HCT116 (cell line): ENCODE measurements around the gene ZNF829. TPM values are rescaled to one million over a fixed set of nuclear protein-coding genes. Genes with fewer than 3 reads are reported as not detected.

Source experiments
- ATAC-seq: fragments of 200-7000 bp; cut with Tn5 transposase; 2 replicates; pipeline ENCODE4 v1.9.1; 2020; ENCODE audit warnings: mild to moderate bottlenecking, moderate library complexity
- BruUV-seq: library from RNA; stranded (reverse); fragments of 400-500 nt; replicated peaks from 2 replicates; lab custom pipeline; 2021; lab: Mats Ljungman, UMichigan
- CTCF ChIA-PET: fragments of 300-600 bp; sonication (Branson Sonifier 250); formaldehyde crosslinking; loops from one replicate; lab custom pipeline; 2021; ENCODE audit warnings: antibody characterized with exemption; lab: Charles Lee
- POLR2A ChIA-PET: fragments of 300-600, 350-600 bp; sonication (Branson Sonifier 250); formaldehyde crosslinking; loops from one replicate; lab custom pipeline; 2021; ENCODE audit warnings: antibody characterized with exemption; lab: Charles Lee
- RAD21 ChIA-PET, 2 experiments: fragments of 300-600 bp; sonication (Branson Sonifier 250); formaldehyde crosslinking; loops; one replicate each; lab custom pipeline; 2023; ENCODE audit warnings: low total read pairs in 2 of 2; ENCODE audit not compliant: uncharacterized antibody in 2 of 2, unreplicated experiment in 2 of 2, low non-redundant PET in 1 of 2; lab: Charles Lee
- DNase-seq: peaks from one replicate; pipeline ENCODE4 v3.0.0-alpha.2; 2010; ENCODE audit warnings: low read depth, low spot score
- H2AFZ ChIP-seq: fragments of 200-600 bp; shearing (Covaris generic), sonication (generic); 2 replicates; pipeline ENCODE4 v1.6.1; 2017; ENCODE audit warnings: low read depth, mixed run types, mixed read lengths, antibody characterized with exemption, low read length; ENCODE audit not compliant: poor library complexity, severe bottlenecking
- H3K27ac ChIP-seq: 2 replicates; pipeline ENCODE4 v1.5.1; 2012; ENCODE audit warnings: low read depth, low read length
- H3K27me3 ChIP-seq: fragments of 200-600 bp; sonication (generic); 2 replicates; pipeline ENCODE4 v1.6.1; 2016; ENCODE audit warnings: mixed run types, low read length, mixed read lengths; ENCODE audit not compliant: insufficient read depth
- H3K36me3 ChIP-seq, 2 experiments: fragments of 200-500 bp in 1 of 2; fragments of 200-600 bp in 1 of 2; sonication (Bioruptor generic) in 1 of 2; sonication (generic) in 1 of 2; 2 replicates each; pipeline versions ENCODE4 v1.5.1 to v1.6.1; 2014 to 2016; ENCODE audit warnings: low read length in 2 of 2, inconsistent platforms in 1 of 2, mixed read lengths in 1 of 2, mixed run types in 1 of 2; ENCODE audit not compliant: insufficient read depth in 2 of 2, control insufficient read depth in 1 of 2
- H3K4me1 ChIP-seq, 2 experiments: fragments of 200-600 bp in 1 of 2; sonication (generic) in 1 of 2; 2 replicates each; pipeline versions ENCODE4 v1.5.1 to v1.6.1; 2012 to 2017; ENCODE audit warnings: low read length in 2 of 2, inconsistent platforms in 1 of 2, mild to moderate bottlenecking in 1 of 2, mixed read lengths in 1 of 2, mixed run types in 1 of 2, moderate library complexity in 1 of 2; ENCODE audit not compliant: insufficient read depth in 2 of 2, control insufficient read depth in 1 of 2
- H3K4me2 ChIP-seq: fragments of 200-600 bp; sonication (generic); 2 replicates; pipeline ENCODE4 v1.6.1; 2017; ENCODE audit warnings: mixed run types, low read length, mixed read lengths
- H3K4me3 ChIP-seq, 2 experiments: fragments of 200-600 bp in 1 of 2; sonication (generic) in 1 of 2; replicated peaks in 1 of 2; 2 replicates each; pipeline ENCODE4 v1.5.1; 2011 to 2016; ENCODE audit warnings: low read length in 2 of 2, control low read depth in 1 of 2, low read depth in 1 of 2, mild to moderate bottlenecking in 1 of 2, mixed read lengths in 1 of 2, mixed run types in 1 of 2
- H3K79me2 ChIP-seq: fragments of 200-600 bp; sonication (generic); 2 replicates; pipeline ENCODE4 v1.6.1; 2017; ENCODE audit warnings: mild to moderate bottlenecking, mixed run types, low read length, moderate library complexity, mixed read lengths; ENCODE audit not compliant: insufficient read depth
- H3K9ac ChIP-seq: fragments of 200-600 bp; sonication (generic); 2 replicates; pipeline ENCODE4 v1.6.1; 2016; ENCODE audit warnings: low read length, mixed read lengths
- H3K9me2 ChIP-seq: fragments of 200-600 bp; sonication (generic), shearing (Covaris generic); 2 replicates; pipeline ENCODE4 v1.6.1; 2017; ENCODE audit warnings: mixed run types, mild to moderate bottlenecking, moderate library complexity; ENCODE audit not compliant: insufficient read depth
- H3K9me3 ChIP-seq, 2 experiments: fragments of 200-500 bp in 1 of 2; fragments of 200-600 bp in 1 of 2; sonication (Bioruptor generic) in 1 of 2; sonication (generic) in 1 of 2; 2 replicates each; pipeline ENCODE4 v1.6.1; 2014 to 2017; ENCODE audit warnings: low read length in 2 of 2, mixed read lengths in 2 of 2, inconsistent platforms in 1 of 2, low read depth in 1 of 2, mild to moderate bottlenecking in 1 of 2, mixed run types in 1 of 2, moderate library complexity in 1 of 2; ENCODE audit not compliant: control insufficient read depth in 1 of 2, insufficient read depth in 1 of 2
- H4K20me1 ChIP-seq: fragments of 200-600 bp; sonication (generic), shearing (Covaris generic); 2 replicates; pipeline ENCODE4 v1.6.1; 2017; ENCODE audit warnings: mixed run types, mild to moderate bottlenecking, moderate library complexity; ENCODE audit not compliant: insufficient read depth
- ATF3 ChIP-seq: IDR thresholded peaks from 2 replicates; pipeline ENCODE4 v1.6.1; 2012
- CBX3 ChIP-seq: IDR thresholded peaks from 2 replicates; pipeline ENCODE4 v1.6.1; 2012; ENCODE audit warnings: low read depth
- ELF1 ChIP-seq: IDR thresholded peaks from 2 replicates; pipeline ENCODE4 v1.6.1; 2012; ENCODE audit warnings: low read depth, borderline replicate concordance
- EZH2 ChIP-seq: fragments of 200-600 bp; sonication (generic); IDR thresholded peaks from 2 replicates; pipeline ENCODE4 v1.6.1; 2017; ENCODE audit warnings: antibody characterized with exemption, mixed run types
- FOSL1 ChIP-seq: IDR thresholded peaks from 2 replicates; pipeline ENCODE4 v1.6.1; 2012; ENCODE audit warnings: low read depth
- JUND ChIP-seq: IDR thresholded peaks from 2 replicates; pipeline ENCODE4 v1.6.1; 2012
- POLR2A ChIP-seq: IDR thresholded peaks from 2 replicates; pipeline ENCODE4 v1.7.0; 2011; ENCODE audit warnings: borderline replicate concordance; ENCODE audit not compliant: insufficient read depth, insufficient read length; ENCODE audit errors: extremely low read depth
- POLR2AphosphoS5 ChIP-seq: IDR thresholded peaks from 2 replicates; pipeline ENCODE4 v1.6.1; 2011; ENCODE audit warnings: mild to moderate bottlenecking, low read depth, low read length, moderate library complexity
- REST ChIP-seq: IDR thresholded peaks from 2 replicates; pipeline ENCODE4 v1.6.1; 2012; ENCODE audit warnings: low read depth
- SIN3A ChIP-seq: IDR thresholded peaks from 2 replicates; pipeline ENCODE4 v1.6.1; 2012; ENCODE audit warnings: low read depth
- SP1 ChIP-seq: IDR thresholded peaks from 2 replicates; pipeline ENCODE4 v1.6.1; 2012; ENCODE audit warnings: low read depth
- ZBTB33 ChIP-seq: IDR thresholded peaks from 2 replicates; pipeline ENCODE4 v1.6.1; 2011; ENCODE audit warnings: mild to moderate bottlenecking, low read length, moderate library complexity; ENCODE audit not compliant: insufficient replicate concordance; ENCODE audit errors: extremely low read depth
- ZFX ChIP-seq: fragments of 450-650 bp; IDR thresholded peaks from 2 replicates; pipeline ENCODE4 v1.6.1; 2017
- intact Hi-C: fragments of 100-400 bp; cut with micrococcal nuclease; formaldehyde crosslinking; loops from 2 replicates; pipeline ENCODE4 v1.10.0; 2022
- total RNA-seq: library from RNA; stranded (reverse); gene quantifications from one replicate; pipeline ENCODE4 v1.2.1, GENCODE V29; 2021; ENCODE audit not compliant: unreplicated experiment
- TF ChIP-seq, protein P1 (sequence below): IDR thresholded peaks from 2 replicates; pipeline ENCODE4 v1.6.1; 2012
- TF ChIP-seq, protein P2 (sequence below), 3 experiments: fragments of 200-600 bp in 1 of 3; sonication (generic) in 1 of 3; IDR thresholded peaks in 2 of 3; conservative IDR thresholded peaks in 1 of 3; 2 replicates each; pipeline ENCODE4 v1.5.1; 2012 to 2017; ENCODE audit warnings: low read depth in 2 of 3, low read length in 2 of 3, antibody characterized with exemption in 1 of 3, borderline replicate concordance in 1 of 3, control low read depth in 1 of 3, mild to moderate bottlenecking in 1 of 3, mixed read lengths in 1 of 3, mixed run types in 1 of 3, moderate library complexity in 1 of 3; ENCODE audit not compliant: insufficient read depth in 1 of 3

Gene ZNF829
- total RNA-seq, 1 experiment from 2014 or later, result not detected

DNA sequence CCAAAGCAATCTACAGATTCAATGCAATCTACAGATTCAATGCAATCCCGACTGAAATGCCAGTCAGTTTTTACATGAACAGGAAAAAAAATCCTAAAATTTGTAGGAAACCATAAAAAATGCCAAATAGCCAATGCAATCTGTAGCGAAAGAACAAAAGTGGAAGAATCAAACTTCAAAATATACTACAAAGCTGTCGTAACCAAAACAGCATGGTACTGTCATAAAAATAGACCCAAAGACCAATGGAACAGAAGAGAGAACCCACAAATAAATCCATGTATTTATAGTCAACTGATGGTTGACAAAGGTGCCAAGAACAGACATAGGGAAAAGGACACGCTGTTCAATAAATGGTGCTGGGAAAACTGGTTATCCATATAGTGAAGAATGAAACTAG lies 17.7 kb downstream of the ZNF829 start:
- ChIA-PET RAD21 (no interaction called here), POLR2A (no interaction called here), CTCF (no interaction called here)
- intact Hi-C loops, result no loop called here
- Histone ChIP-seq H3K4me2 (no peak overlapping the region), H3K79me2 (no peaks in the 10 kb centered on the region), H3K27me3 (no peaks in the 10 kb centered on the region), H2AFZ (no peak overlapping the region), H3K36me3 (no peaks in the 10 kb centered on the region), H3K4me1 (no peaks in the 10 kb centered on the region), H3K9me2 (no peaks in the 10 kb centered on the region), H3K27ac (no peak overlapping the region), H3K9me3 (peaks cover 28 to 38% of the 10 kb centered on the region in 2 experiments; a peak in 3 of 4 replicates), H3K9ac (no peak overlapping the region), H3K4me3 (no peak overlapping the region), H4K20me1 (no peaks in the 10 kb centered on the region)
- DNase-seq, result no peak
- no TSS peak for BruUV-seq
- TF ChIP-seq JUND (no peak), ATF3 (no peak), FOSL1 (no peak), REST (no peak), SIN3A (no peak), SP1 (no peak), CBX3 (no peak), ZFX (no peak), POLR2A (no peak), POLR2AphosphoS5 (no peak), EZH2 (no peak), ZBTB33 (no peak), ELF1 (no peak)
- TF ChIP-seq, protein P1, sequence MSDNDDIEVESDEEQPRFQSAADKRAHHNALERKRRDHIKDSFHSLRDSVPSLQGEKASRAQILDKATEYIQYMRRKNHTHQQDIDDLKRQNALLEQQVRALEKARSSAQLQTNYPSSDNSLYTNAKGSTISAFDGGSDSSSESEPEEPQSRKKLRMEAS, result no peak
- TF ChIP-seq, protein P2, sequence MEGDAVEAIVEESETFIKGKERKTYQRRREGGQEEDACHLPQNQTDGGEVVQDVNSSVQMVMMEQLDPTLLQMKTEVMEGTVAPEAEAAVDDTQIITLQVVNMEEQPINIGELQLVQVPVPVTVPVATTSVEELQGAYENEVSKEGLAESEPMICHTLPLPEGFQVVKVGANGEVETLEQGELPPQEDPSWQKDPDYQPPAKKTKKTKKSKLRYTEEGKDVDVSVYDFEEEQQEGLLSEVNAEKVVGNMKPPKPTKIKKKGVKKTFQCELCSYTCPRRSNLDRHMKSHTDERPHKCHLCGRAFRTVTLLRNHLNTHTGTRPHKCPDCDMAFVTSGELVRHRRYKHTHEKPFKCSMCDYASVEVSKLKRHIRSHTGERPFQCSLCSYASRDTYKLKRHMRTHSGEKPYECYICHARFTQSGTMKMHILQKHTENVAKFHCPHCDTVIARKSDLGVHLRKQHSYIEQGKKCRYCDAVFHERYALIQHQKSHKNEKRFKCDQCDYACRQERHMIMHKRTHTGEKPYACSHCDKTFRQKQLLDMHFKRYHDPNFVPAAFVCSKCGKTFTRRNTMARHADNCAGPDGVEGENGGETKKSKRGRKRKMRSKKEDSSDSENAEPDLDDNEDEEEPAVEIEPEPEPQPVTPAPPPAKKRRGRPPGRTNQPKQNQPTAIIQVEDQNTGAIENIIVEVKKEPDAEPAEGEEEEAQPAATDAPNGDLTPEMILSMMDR (IDR thresholded peaks at IDR 0.05 in 2 of 3, conservative IDR thresholded peaks at IDR 0.05 in 1 of 3; ENCODE audit: borderline replicate concordance in 1 of 3, insufficient read depth in 1 of 3, low read depth in 2 of 3, low read length in 2 of 3), result no peak
- no peak for ATAC-seq
